ENCODE measurements around the gene SLC24A4.

- TF ChIP-seq CTCF (conservative IDR thresholded peaks at IDR 0.05 in 1 of 2, IDR thresholded peaks at IDR 0.05 in 1 of 2; ENCODE audit: extremely low read depth in 1 of 2, insufficient read depth in 1 of 2, low read depth in 1 of 2, low read length in 2 of 2), result no peak
- no peak for TF ChIP-seq EZH2 (IDR thresholded peaks at IDR 0.05; ENCODE audit: borderline replicate concordance, low read length)
Observed at GRCh38 chr14:92540472-92541048, 217.6 kb downstream of the SLC24A4 start.
